Gastroesophageal sphincter (tissue), 3 donors: Measurements from ENCODE around the gene KDSR.
A peak's percentile ranks its signal among the peaks of the same experiment; 100 is the strongest.

Experiments
- POLR2AphosphoS5 ChIP-seq: sonication (generic); formaldehyde crosslinking; IDR thresholded peaks from one replicate; pipeline ENCODE4 v1.6.1; 2017; ENCODE audit warnings: antibody characterized with exemption
- TF ChIP-seq, protein P1 (sequence below), 4 experiments: fragments of 200-600 bp in 2 of 4; fragments of 450-650 bp in 2 of 4; sonication (generic) in 1 of 4; IDR thresholded peaks; one replicate each; pipeline ENCODE4 v1.5.1; 2017 to 2019; ENCODE audit warnings: antibody characterized with exemption in 4 of 4, mild to moderate bottlenecking in 2 of 4, moderate library complexity in 2 of 4

- TF ChIP-seq POLR2AphosphoS5: peak; percentile 15
- TF ChIP-seq, protein P1, sequence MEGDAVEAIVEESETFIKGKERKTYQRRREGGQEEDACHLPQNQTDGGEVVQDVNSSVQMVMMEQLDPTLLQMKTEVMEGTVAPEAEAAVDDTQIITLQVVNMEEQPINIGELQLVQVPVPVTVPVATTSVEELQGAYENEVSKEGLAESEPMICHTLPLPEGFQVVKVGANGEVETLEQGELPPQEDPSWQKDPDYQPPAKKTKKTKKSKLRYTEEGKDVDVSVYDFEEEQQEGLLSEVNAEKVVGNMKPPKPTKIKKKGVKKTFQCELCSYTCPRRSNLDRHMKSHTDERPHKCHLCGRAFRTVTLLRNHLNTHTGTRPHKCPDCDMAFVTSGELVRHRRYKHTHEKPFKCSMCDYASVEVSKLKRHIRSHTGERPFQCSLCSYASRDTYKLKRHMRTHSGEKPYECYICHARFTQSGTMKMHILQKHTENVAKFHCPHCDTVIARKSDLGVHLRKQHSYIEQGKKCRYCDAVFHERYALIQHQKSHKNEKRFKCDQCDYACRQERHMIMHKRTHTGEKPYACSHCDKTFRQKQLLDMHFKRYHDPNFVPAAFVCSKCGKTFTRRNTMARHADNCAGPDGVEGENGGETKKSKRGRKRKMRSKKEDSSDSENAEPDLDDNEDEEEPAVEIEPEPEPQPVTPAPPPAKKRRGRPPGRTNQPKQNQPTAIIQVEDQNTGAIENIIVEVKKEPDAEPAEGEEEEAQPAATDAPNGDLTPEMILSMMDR (IDR thresholded peaks at IDR 0.05): no peak
Observed at GRCh38 chr18:63293935-63294334, 73.1 kb downstream of the KDSR start.
